Measurements from ENCODE around the gene ADCY9. TPM values are rescaled to one million over a fixed set of nuclear protein-coding genes. Genes with fewer than 3 reads are reported as not detected.

Gene ADCY9
- total and polyA plus RNA-seq, 12 donors: 11.5 to 57.6 (median 42.7) TPM

DNA sequence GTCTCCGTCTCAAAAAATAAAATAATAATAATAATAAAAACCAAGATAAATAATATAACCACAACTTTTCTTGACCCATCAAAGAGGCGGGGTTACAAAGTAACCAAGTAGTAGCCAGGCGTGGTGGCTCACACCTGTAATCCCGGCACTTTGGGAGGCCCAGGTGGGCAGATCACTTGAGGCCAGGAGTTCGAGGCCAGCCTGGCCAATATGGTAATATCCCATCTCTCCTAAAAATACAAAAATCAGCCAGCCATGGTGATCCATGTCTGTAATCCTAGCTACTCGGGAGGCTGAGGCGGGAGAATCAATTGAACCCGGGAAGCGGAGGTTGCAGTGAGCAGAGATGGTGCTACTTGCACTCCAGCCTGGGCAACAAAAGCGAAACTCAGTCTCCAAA, 45.3 kb downstream of the ADCY9 start:
- no peak for ATAC-seq
- Histone ChIP-seq H3K9me3 (no peaks in the 10 kb centered on the region), H3K36me3 (no peaks in the 10 kb centered on the region), H3K27me3 (no peaks in the 10 kb centered on the region), H3K27ac (no peak overlapping the region), H3K4me3 (no peak overlapping the region), H3K4me1 (peaks cover 0 to 8% (median 3%) of the 10 kb centered on the region in 9 donors)
- 97 to 98% methylated on average over 10 of the region's 10 CpGs for WGBS, 2 donors
- intact Hi-C loops (cut with DNase I): no loop called here
- DNase-seq: no peak
- TF ChIP-seq, protein P1, sequence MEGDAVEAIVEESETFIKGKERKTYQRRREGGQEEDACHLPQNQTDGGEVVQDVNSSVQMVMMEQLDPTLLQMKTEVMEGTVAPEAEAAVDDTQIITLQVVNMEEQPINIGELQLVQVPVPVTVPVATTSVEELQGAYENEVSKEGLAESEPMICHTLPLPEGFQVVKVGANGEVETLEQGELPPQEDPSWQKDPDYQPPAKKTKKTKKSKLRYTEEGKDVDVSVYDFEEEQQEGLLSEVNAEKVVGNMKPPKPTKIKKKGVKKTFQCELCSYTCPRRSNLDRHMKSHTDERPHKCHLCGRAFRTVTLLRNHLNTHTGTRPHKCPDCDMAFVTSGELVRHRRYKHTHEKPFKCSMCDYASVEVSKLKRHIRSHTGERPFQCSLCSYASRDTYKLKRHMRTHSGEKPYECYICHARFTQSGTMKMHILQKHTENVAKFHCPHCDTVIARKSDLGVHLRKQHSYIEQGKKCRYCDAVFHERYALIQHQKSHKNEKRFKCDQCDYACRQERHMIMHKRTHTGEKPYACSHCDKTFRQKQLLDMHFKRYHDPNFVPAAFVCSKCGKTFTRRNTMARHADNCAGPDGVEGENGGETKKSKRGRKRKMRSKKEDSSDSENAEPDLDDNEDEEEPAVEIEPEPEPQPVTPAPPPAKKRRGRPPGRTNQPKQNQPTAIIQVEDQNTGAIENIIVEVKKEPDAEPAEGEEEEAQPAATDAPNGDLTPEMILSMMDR (IDR thresholded peaks at IDR 0.05): no peak

DNA sequence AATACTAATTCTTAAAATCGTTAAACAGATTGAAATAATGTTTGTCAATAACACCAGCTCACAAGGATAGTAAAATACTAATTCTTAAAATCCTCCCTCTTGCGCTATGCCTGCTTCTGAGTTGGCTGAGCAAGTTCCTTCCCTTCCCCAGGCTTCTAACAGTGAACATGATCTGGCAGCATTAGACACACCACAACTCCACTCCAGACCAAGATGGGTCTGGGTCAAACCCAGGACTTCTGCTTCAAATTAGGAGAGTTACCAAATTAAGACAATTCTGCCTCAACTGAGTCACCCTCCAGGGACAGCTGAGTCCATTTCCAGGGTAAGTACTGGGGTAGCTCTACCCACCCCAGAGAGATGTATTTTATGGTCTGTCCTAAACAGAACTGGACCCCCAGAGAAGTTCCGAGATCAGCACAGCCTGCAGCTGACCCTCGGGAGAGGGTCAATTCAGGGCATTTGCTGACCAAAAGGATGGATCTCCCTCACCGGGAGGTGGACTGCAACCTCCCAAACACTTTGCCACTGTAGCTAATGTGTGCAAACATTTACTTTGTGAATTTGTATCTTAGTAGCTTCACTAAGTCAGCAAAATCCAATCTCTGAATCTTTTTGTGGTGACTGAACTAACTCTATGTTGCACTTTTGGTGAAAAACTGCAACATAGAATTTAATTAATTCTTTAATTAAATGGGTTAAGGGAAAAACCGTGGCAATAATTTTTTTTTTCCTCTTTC, 48.8 kb downstream of the ADCY9 start:
- Histone ChIP-seq H3K9me3 (peaks cover 0 to 20% (median 10%) of the 10 kb centered on the region in 11 donors), H3K36me3 (no peaks in the 10 kb centered on the region), H3K27me3 (no peaks in the 10 kb centered on the region), H3K4me3 (no peak overlapping the region), H3K4me1 (peaks cover 0 to 8% (median 3%) of the 10 kb centered on the region in 9 donors), H3K27ac (no peak overlapping the region)
- intact Hi-C loops (cut with DNase I): no loop called here
- TF ChIP-seq, protein P1 (IDR thresholded peaks at IDR 0.05): no peak
- no peak for DNase-seq
- WGBS, 2 donors: 73 to 75% methylated on average over 6 of the region's 6 CpGs
- ATAC-seq: peak in 2 of 8 donors; percentile 47 to 67

DNA sequence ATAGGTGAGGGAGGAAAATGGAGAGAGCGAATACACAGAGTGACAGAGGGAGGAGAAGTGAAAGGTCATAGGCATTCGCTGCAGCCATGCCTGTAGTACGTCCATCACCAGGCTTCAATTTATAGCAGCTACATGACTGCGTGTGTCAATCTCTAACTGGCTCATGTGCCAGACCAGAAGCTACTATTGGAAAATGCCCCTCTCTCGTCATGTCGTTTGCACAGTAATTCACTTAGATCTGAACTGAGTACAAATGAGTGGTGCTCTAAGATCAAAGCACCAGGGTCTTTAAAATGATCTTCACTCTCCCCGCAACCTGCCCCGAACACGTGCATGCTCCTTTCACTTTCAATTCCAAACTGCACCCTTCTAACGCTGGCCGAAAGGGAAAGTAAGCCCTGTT, 51.3 kb downstream of the ADCY9 start:
- H3K4me1 ChIP-seq: peaks cover 0 to 11% (median 3%) of the 10 kb centered on the region in 9 donors
- intact Hi-C loops (cut with DNase I): no loop called here
- peaks cover 0 to 45% (median 25%) of the 10 kb centered on the region in 11 donors for H3K9me3 ChIP-seq
- TF ChIP-seq, protein P1 (IDR thresholded peaks at IDR 0.05): no peak
- peak overlapping the region in 2 of 10 donors; percentile 24 to 32 for H3K27ac ChIP-seq
- no peaks in the 10 kb centered on the region for H3K36me3 ChIP-seq
- no peaks in the 10 kb centered on the region for H3K27me3 ChIP-seq
- DNase-seq: no peak
- peak in 5 of 8 donors; percentile 17 to 69 (median 52) for ATAC-seq
- H3K4me3 ChIP-seq: peak overlapping the region in 5 of 10 donors; percentile 14 to 34 (median 25)
- 60 to 71% methylated on average over 11 of the region's 11 CpGs for WGBS, 2 donors

DNA sequence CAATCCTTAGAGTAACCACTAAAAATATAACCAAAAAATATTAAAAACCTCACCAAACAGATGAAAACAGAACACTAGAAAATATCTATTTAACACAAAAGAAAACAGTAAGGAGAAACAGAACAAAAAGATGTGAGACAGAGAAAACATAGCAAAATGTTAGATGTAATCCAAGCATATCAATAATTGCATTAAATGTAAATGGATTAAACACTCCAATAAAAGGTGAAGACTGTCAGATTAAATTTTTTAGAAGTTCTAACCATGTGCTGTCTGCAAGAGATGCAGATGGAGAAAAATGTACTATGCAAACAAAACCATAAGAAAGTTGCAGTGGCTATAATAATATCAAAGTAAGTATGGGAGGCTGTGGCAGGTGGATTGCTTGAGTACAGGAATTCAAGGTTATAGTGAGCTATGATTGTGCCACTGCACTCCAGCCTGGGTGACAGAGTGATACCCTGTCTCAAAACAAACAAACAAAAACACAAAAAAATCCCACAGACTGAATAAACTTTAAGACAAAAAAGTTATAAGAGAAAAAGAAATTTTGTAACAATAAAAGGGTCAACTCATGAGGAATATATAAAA, 53.9 kb downstream of the ADCY9 start:
- intact Hi-C loops (cut with DNase I): no loop called here
- no peak overlapping the region for H3K4me3 ChIP-seq
- DNase-seq: no peak

More for the DNA sequence above, 53.9 kb downstream of the ADCY9 start:
- no peak for ATAC-seq
- TF ChIP-seq, protein P1 (IDR thresholded peaks at IDR 0.05): no peak
- no peak overlapping the region for H3K27ac ChIP-seq
- H3K27me3 ChIP-seq: no peaks in the 10 kb centered on the region
- H3K4me1 ChIP-seq: peaks cover 0 to 9% (median under 1%) of the 10 kb centered on the region in 9 donors
- H3K9me3 ChIP-seq: peaks cover 0 to 49% (median 25%) of the 10 kb centered on the region in 11 donors
- no peaks in the 10 kb centered on the region for H3K36me3 ChIP-seq
